Daoy (cell line): ENCODE results near the gene PECR. TPM values are rescaled to one million over a fixed set of nuclear protein-coding genes. Genes with fewer than 3 reads are reported as not detected.
"Not testable (repeated sequence)": the region's sequence is repeated elsewhere in the genome, so short reads cannot be mapped to it uniquely, and the experiment has no call there.

ENCODE experiments used
- DNase-seq: peaks from one replicate; pipeline ENCODE4 v3.0.0-alpha.2; 2015; ENCODE audit warnings: low read depth
- total RNA-seq: library from RNA; depleted of rRNA; stranded (reverse); fragments of >200 nt; shearing (Covaris generic); gene quantifications from 2 replicates; pipeline ENCODE4 v1.2.3, GENCODE V29; 2014

PECR gene
- total RNA-seq, 1 experiment from 2014 or later: 7.7 TPM

DNA sequence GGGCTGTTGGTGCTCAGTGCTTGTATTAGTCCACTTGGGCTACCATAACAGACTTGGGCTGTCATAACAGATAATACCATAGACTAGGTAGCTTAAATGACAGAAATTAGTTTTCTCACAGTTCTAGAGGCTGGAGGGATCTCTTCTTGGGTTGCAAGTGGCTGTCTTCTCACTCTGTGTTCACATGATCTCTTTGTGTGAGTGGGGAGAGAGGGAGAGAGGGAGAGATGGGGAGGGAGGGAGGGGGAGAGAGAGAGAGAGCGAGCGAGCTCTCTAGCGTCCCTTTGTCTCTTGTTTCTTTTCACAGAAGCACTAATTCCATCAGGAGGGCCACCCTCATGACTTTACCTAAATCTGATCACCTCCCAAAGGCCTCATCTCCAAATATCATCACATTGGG is 23.1 kb upstream of the PECR start:
- DNase-seq: no peak

- no peak for DNase-seq
Observed at GRCh38 chr2:216103213-216103612, 21.6 kb upstream of the PECR start.

DNA sequence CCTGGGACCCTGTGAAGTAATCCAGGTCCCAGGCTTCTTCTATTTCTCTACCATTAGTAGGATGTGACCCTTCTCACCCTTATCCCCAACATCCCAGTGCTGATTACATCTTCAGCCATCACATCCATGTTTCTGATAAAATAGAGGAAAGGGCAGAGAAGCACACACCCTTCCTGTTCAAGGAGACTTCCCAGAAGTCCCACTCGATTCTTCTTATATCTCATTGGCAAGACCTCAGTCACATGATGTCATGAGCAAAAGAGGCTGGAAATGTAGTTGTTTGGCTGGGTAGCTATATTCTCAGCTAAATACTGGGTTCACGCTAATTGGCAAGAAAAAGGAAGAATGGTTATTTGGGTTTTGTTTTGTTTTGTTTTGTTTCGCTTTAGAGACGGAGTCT is 19.5 kb upstream of the PECR start:
- no peak for DNase-seq

GRCh38 chr2:216098421-216099334 is 17.1 kb upstream of the PECR start:
- no peak for DNase-seq

DNA sequence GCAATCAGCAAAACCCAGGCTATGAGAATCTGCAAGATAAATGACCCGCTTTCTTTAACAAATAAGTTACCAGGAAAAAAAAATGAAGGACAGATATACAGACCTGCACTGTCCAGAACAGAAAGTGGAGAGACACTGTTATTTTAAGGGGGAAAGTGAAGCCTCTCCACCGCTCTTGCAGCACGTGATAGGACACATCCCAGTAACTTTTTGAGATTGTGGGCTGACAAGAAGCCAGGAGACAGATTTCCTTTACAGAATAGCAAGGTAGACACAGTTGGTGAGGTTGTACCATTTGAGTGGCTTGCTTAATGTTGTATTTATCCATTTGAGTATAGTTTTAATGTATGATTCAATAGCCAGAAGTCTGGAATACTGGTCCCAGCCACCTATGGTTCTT is 13.1 kb upstream of the PECR start:
- no peak for DNase-seq

- DNase-seq: no peak
Observed at GRCh38 chr2:216092646-216093045, 11.0 kb upstream of the PECR start.

GRCh38 chr2:216090369-216090786 is 8.8 kb upstream of the PECR start:
- no peak for DNase-seq

- no peak for DNase-seq
Observed at GRCh38 chr2:216086207-216086893, 4.7 kb upstream of the PECR start.

GRCh38 chr2:216084547-216084946 is 2.9 kb upstream of the PECR start:
- DNase-seq: peak; percentile 6

DNA sequence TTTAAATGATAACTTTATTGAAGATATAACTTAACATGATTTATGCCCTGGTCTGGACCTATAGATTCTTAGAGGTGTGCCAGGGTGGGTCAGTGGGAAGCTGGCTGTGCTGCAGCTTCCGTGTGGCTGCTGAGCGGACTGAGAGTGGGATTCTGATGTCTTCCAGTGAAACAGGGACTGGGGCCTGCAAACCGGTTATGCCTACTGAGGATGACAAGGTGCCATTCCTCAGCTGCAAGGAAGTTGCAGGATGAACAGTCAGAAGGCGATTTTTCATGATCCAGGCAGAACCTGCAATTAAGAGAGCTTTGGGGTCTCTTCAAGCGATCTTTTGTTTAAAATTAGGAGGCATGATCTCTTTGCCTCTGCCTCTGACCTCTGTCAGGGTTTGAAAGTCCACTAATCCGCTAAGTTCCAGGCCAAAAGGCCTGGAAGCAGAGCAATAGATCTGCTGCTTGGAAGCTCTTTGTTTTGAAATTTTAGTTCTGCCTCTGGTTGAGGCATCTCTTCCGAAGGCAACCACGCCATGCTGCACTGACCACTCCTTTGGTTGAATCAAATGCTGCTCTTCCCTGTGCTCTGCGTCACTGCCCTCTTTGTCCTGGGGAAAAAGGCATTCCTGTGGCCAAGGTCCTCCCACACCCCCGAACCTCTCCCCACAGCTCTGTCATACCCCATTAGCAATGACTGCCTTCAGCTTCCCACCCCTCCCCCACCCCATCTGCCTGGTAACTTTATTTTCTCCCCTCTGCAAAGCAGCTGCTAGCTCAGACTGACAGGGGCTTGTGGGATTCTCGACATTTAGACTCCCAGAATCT is 2.1 kb upstream of the PECR start:
- peak; percentile 86 for DNase-seq

- no peak for DNase-seq
Observed at GRCh38 chr2:216082805-216083204, 1.2 kb upstream of the PECR start.

DNA sequence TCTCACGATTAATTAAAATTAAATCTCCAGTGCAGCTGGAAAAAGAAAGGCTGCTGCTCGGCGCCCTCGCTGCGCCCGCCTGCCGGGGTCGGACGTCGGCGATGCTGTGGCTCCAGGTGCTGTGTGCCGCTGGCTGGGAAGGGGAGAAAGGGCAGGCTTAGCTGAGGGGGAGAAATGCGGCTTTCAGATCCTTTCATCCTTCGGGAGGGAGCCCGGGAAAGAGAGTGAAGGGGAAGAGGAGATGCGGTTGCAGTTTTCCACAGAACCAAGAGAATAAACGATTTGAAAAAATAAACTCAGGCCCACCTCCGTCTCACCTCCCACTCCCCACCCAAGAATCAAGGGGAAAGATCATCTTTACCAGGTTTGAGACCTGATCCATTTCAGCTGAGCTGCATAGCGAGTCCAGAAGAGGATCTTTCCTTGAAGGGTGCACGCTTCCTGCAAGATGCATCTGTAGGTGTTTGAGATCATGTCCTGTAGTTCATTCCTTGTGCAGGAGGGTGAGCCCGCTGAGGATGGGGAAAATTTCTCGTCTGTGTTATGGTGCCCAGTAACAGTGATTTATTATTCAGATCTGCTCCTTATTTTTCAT is 605 bp upstream of the PECR start:
- peak; percentile 18 for DNase-seq

DNA sequence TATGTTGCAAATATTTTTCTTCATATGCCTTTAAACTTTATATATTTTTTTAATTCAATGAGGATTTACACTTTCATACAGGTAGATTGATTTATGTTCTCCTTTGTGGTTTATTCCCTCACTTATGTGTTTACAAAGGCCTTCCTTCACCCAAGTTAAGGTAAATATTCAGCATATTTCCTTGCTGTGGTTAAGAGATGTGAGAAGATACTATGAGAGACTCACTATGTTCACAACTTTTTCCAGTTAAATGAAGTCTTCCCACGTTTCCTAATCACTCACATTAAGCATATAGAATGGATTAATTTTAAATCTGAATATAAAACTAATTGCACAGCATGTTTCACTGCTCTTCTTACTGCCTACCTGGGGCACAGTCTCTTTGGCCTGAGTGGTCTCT is 597 bp downstream of the PECR start:
- DNase-seq: no peak

DNA sequence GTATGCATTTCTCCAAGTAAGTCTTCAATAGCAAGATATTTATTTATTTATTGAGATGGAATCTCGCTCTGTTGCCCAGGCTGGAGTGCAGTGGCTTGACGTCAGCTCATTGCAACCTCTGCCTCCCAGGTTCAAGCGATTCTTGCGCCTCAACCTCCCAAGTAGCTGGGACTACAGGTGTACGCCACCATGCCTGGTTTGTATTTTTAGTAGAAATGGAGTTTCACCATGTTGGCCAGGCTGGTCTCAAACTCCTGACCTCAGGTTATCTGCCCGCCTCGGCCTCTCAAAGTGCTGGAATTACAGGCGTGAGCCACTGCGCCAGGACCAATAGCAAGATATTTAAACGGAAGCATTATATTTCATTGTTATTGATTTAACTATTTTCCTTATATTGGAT is 1.6 kb downstream of the PECR start:
- DNase-seq: not testable (repeated sequence)

GRCh38 chr2:216078776-216079175 is 2.8 kb downstream of the PECR start:
- DNase-seq: no peak

- no peak for DNase-seq
Observed at GRCh38 chr2:216075510-216076485, 5.8 kb downstream of the PECR start.

DNA sequence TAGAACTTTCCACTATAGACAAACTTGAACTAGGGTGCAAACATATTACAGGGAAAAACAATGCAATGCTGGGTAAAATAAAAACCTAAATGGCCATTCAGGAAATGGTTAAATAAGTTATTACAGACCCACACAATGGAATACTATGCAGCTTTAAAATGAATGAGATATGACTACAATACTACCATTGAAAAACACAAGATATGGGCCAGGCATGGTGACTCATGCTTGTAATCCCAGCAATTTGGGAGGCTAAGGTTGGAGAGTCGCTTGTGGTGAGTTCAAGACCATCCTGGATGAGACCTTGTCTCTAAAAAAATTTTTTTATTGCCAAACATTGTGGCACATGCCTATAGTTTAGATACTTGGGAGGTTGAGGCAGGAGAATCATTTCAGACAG is 6.8 kb downstream of the PECR start:
- peak; percentile 8 for DNase-seq

- no peak for DNase-seq
Observed at GRCh38 chr2:216074380-216074779, 7.2 kb downstream of the PECR start.

DNA sequence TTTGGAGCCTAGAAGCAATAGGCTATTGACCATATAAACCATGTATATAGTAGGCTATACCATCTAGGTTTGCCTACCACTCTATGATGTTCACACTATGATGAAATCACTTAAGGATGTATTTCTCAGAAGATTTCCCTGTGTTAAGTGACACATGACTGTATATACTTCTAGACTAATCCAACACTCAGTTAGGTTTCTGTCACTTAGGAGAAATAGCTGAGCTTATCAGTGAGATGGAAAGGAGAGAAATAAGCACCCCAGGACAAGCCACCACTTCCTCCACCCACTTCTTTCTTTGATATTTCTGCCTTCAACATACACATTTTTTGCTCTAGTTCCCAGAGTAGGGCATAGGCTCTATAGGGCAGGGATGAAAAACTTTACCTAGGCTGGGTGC is 7.8 kb downstream of the PECR start:
- DNase-seq: no peak

DNA sequence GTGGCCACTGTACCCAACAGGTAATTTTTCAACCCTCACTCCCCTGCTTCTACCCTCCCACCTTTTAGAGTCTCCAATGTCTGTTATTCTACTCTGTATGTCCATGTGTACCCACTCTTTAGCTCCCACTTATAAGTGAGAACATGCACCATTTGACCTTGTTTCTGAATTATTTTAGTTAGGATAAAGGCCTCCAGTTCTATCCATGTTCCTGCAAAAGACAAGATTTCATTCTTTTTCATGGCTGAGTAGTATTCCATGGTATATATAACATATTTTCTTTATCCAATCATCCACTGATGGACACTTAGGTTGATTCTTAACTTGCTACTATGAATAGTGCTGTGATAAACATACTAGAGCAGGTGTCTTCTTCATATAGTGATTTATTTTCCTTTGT is 9.1 kb downstream of the PECR start:
- DNase-seq: no peak
